Inferior parietal cortex (tissue), 1 donor: ENCODE data around the gene SUN2.

Experiments
- DNase-seq: peaks from one replicate; pipeline ENCODE4 v3.0.0-alpha.2; 2016; ENCODE audit errors: extremely low spot score

SUN2 gene

DNA sequence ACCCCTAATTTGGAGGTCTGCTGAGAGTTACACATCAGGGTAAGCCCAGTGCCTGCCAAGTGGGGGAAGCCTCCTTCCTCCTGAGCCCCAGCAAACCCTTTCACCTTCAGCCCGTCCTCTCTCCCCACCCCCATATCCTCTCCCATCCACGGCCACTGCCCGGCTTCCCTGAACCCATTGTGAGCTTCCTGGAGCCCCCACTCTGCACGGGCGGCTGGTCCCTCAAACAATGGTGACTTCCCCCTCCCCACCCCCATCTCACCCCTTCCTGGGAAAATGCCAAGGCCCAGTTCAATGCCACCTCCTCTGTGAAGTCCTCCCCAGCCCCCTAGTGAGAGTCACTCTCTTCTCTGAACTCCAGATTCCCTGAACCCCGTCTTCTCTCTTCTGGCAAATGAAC is 20.3 kb upstream of the SUN2 start:
- DNase-seq: no peak

DNA sequence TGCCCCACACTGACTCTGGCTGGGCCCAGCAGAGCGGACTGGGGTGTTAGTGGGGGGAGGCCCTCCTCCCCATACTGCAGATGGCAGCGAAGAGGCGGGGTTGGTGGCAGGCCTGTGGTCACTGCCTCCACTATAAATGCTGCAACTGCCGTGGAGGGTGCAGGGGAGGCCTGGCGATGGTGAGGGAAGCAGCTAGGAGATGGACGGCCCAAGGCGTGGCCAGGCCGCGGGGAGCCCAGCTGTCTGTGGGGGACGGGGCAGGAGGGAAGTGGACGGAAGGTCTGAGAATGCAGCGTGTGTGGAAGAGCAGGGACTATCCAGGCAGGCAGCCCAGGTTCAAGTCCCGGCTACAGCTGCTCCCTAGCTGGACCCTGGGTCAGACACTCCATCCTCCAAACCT is 19.9 kb upstream of the SUN2 start:
- DNase-seq: no peak

GRCh38 chr22:38774496-38775166 is 18.8 kb upstream of the SUN2 start:
- no peak for DNase-seq

DNA sequence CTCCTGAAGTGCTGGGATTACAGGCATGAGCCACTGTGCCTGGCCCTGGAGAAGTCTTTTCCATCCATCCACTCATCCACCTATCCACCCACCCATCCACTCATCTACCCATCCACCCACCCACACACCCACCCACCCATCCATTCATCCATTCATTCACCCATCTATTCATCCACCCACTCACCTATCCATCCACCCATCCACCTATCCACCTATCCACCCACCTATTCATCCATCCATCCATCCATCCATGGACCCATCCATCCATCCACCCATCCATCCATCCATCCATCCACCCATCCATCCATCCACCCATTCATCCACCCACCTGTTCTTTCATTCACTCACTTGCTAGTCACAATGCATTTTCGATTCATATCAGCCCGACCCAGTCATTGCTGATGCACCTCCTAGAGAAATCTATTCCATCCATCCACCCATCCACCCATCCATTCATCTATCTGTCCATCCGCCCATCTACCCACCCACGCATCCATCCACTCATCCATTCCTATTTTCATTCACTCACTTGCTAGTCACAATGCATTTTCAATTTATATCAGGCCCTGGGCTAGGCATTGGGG is 17.7 kb upstream of the SUN2 start:
- no peak for DNase-seq

DNA sequence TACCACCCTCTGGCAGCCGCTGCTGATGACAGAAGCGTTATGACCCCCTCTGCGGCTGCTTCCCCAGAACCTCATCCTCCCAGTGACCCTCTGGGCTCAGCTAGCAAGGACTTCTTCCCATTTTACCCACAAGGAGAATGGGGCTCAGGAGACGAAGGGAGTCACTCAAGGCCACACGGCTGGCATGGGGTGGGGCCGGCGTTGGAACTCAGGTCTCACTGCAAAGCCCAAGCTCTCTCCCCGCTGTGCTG is 16.8 kb upstream of the SUN2 start:
- no peak for DNase-seq

DNA sequence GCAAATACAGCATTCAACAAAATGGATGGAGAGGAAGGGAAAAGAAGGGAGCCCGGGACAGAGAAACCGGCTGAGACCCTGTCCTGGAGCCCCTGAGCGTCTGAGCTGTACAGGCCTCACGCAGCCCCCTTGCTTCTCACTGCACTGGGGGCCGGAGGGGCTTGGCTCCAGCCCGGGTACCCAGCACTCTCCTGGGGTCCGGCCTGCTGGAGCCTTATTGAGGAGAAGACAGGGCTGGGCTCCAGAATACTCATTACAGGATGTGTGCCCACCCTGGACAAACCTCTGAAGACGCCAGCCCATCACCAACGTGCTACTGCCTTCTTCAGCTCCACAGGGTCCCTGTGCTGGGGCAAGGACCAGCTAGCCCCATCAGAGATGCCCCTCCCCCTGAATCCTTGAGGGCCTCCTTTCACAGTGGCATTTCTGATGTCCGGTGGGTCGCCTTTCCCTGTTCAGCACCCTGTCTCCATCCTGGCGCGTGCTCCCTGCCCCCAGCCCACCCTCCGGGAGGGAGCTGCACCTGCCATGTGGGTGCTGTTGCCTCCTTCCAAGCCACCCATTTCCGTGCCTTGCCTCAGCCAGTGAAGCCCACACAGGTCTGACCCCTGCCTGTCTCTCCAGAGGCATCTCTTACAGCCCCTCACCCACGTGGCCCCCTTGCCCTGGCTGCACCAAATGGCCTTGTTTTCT is 14.6 kb upstream of the SUN2 start:
- DNase-seq: no peak

- DNase-seq: no peak
Measured at GRCh38 chr22:38768036-38768435, 12.2 kb upstream of the SUN2 start.

GRCh38 chr22:38767313-38767712 is 11.5 kb upstream of the SUN2 start:
- DNase-seq: no peak

DNA sequence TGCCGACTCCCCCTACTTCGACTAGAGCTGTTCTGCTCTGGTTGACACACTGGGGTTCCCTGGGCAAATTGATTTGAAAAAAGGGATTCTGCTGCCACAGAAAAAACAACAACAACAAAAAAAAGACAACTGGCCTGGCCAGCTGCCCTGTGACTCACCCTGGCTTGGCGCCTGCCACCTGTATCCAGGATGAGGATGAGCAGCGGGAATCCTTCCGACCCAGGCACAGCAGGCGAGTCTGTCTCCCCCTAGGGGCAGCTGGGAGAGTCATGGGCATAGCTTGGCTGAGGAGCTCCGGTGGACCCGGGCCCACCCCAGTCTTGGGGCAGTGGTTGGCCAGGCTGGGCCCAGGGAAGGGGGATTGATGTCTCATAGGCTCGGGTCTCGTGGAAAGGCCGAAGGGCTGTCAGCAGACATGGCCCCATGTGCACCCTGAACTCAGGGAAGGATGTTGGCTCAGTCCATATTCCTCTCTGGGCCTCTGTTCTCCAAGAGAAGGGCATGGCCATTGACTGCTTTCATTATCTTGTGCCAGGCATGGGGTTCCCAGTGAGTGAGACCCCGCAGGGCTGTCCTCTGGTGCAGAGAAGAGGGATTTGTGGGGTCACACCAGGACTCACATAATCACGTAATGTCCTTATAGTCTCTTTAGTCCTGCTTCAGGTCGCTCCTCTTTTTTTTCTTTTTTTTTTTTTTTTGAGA is 10.4 kb upstream of the SUN2 start:
- peak; percentile 70 for DNase-seq

DNA sequence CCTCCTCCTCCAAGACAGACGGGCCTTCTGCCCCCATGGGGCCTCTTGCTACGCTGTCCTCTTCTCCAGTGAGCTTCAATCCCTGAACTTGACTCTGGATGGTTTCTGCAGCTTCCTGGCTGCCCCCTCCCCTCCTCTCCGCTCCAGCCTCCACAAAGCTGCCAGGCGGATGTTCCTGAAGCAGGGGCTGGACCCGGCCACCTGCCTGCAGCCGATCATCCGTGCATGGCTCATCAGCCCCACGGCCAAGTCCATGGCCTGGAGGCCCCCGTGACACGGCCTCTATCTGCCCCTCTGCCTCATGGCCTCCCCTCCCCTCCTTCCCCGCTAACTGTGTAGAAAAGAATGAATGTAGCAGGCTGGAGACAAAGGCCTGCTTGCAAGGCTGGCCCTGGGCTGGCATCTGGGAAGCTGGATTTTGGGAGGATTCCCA is 6.8 kb upstream of the SUN2 start:
- DNase-seq: no peak

GRCh38 chr22:38761202-38762162 is 5.7 kb upstream of the SUN2 start:
- no peak for DNase-seq

DNA sequence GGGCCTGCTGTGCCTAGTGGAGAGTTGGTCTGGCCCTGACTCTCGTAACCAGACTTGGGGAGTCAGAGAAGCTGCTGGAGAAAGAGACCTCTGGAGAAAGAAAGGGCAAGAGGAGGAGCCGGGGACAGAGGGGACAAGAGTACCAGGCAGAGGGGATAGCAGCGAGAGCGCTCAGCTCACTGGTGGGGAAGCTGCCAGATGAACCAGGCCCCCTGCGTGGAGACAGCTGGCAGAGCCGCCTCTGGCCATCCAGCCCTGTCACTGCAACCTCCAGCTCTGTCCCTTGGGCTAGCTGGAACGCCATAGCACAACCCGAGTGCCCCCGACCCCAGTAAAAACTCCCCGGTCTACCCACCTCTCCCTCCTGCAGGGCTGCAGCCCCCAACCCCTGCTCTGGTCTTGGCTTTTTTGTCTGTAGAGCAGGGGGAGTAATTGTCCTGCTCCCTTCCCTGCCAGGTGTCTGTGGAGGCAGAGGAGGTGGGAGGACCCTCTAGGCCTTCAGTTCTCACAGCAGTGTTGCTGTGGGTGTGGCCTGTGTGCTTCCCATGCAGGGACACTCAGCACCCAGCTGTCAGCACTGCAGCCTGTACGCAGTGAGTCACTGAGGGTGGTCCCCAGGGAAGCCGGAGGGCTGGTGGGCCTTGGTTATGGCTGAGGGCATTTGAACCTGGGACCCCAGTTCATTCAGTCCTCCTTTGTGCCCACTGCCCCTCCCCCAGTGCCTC is 4.8 kb upstream of the SUN2 start:
- DNase-seq: no peak

GRCh38 chr22:38759005-38759404 is 3.2 kb upstream of the SUN2 start:
- DNase-seq: no peak

DNA sequence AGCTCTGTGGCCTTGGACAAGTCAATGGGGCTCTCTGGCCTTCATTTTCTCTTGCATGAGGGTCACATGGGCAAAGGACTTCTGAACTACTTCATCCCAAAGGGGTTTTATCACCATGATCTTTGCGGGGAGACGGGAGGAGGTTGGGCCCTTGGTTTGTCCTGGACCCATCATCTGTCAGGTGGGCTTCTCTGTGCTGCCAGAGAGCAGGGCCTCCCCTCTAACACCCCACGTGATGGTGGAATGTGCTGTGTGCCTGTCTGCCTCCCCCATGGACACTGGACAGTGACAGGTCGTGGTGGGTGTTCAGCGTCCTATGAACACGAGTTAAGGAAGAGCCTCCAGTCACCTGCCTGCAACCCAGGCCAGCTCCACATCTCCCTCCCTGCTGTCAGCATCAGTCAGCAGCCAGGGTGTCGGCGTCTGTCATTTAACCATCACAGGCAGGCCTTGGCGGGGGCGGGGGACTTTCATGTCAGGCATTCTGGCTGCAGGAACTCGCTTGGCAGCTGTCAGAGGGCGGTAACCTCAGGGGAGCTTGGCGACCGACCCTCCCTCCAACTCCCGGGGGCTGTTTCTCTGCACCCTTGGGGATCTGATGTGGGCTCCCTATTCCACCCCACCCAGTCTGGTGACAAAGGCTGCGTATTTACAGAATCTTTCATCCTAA is 2.6 kb upstream of the SUN2 start:
- no peak for DNase-seq

GRCh38 chr22:38757464-38757757 is 1.6 kb upstream of the SUN2 start:
- DNase-seq: no peak

DNA sequence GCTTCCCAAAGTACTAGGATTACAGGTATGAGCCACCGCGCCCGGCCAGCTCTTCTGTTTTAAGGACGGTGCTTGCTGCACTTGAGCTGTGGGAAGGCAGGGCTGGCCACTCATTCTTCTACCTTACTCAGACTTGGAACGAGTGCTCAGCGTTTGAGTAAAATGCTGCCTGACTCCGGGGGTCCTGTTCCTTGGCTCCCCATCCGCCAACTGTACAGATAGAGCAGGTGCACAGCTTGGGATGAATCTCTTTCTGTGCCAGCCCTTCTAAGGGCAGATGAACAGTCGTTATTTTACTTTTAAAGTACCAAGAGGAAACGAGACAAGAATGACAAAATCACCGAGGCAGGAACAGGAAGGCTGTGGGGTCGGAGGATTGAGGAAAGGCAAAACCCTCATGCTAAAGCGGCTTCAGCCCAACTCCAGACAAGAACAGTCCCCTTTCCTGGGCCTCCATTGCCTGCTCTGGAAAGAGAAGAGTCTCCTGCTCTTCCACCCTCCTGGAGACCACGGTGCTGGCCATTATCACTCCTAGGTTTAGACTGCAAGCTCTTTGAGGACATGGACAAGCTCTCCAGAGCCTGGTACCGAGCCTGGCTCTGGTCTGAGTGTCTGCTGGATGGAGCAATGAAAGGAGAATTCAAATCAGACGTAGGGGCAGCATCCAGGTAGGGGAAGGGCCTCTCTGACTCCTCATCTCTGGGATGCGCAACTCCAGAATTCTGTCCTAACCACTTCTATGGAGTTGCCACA is 1.1 kb upstream of the SUN2 start:
- DNase-seq: no peak

GRCh38 chr22:38755155-38755910 is 465 bp downstream of the SUN2 start:
- DNase-seq: peak; percentile 63

DNA sequence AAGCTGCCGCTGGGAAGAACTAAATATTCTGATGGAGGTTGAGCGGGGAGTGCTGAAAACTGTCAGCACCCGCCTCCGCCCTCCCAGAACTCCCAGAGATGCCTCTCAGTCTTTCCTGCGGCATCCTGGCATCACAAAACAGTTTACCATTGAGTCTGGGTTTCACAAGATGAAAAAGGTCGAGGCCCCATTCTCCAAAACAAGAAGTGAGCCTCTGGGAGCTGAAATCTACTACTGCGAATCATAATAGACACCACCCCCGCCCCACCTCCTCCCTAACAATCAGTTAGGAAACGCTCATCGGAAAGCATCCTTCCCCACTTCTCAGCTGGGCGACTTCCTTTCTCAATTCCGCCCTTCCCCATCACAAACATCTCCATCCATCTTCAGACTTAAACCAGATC is 1.0 kb downstream of the SUN2 start:
- no peak for DNase-seq
